Stimulated activated CD4-positive, alpha-beta T cell treated with anti-CD3 and anti-CD28 coated beads, TNF-alpha, amount 100 ng/mL, for 24 hours (primary cell): Measurements from ENCODE around the gene PHEX.
"Not testable (repeated sequence)": the region's sequence is repeated elsewhere in the genome, so short reads cannot be mapped to it uniquely, and the experiment has no call there.

Experiments used
- DNase-seq, 3 experiments: peaks; one replicate each; pipeline ENCODE4 v3.0.0-alpha.2; 2020; ENCODE audit warnings: low read depth in 3 of 3

Gene PHEX

DNA sequence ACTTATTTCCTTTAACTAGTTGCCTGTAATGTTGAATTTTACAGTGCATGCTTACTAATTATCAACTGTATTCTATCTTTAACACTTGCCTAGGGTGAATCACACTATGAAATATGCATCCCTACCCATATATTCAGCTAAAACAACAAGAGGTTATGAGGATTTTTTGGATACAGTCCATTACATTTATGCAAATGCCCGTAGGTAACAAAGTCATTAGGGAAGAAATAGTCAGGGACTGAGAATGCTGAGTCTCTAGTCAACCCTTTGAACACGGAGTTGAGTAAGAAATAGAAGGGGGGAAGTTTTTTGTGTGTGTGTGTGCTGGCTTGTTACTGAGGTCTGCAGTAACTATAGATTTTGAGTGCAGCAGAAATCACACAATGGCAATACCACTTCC, 214.5 kb downstream of the PHEX start:
- no peak for DNase-seq

- DNase-seq = no peak
These were observed 215.0 kb downstream of the PHEX start for GRCh38 chrX:22247169-22247568.

DNA sequence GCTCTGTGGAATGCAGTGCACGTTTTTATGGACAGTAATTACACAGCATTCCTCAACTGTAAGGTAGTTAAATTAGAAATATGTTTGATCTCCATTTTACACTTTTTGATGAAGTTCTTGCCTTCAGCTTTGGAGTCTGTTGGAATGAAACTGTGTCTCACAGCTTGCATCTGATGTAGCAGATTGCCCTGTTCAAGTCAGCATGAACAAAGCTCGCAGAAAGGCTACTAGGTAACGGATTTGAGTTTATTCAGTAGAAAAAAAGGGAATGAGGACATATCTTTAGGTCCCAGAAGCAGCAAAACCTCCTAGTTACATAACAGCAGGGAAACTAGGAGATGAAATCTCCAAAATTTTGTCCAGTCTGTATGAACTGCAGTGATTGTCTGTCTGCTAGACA, 216.3 kb downstream of the PHEX start:
- DNase-seq = no peak

DNA sequence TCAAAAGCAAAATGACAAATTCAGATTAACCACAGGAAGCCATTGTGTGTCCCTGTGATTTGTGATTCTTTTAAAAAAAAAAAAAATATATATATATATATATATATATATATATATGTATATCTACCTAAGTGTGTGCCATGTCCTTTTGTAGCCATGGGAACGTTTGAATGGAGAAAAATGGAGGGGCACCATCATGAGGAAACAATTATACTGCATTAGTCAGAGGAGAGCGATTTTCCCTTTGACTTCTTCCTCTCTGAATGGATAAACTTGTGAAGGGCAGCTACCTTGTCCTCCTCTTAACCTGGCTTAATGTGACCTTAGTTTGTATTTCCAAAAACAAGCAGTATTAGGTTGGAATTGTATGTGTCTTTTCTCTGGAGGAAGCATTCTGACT, 217.2 kb downstream of the PHEX start:
- no peak for DNase-seq

- DNase-seq = no peak
These were observed 236.6 kb downstream of the PHEX start for GRCh38 chrX:22268706-22269105.

GRCh38 chrX:22272613-22273012, 240.5 kb downstream of the PHEX start, which contains the start of gene CBLL2:
Gene CBLL2, plus strand, starts transcription at chrX:22272913. Its CDS starts 79 bp downstream, at chrX:22272992.
- DNase-seq = no peak

DNA sequence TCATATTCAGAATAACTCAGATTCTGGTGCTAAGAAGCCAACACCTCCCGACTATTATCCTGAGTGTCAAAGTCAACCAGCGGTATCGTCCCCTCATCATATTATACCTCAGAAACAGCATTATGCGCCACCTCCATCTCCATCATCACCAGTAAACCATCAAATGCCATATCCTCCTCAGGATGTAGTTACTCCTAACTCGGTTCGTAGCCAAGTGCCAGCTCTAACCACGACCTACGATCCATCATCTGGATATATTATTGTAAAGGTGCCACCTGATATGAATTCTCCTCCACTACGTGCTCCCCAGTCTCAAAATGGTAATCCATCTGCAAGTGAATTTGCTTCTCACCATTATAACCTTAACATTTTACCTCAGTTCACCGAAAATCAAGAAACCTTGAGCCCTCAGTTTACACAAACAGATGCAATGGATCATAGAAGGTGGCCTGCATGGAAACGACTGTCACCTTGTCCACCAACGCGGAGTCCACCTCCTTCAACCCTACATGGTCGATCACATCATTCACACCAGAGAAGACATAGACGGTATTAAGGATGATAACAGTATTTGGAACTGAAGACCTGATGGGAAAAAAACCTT, 241.7 kb downstream of the PHEX start:
- DNase-seq = no peak

DNA sequence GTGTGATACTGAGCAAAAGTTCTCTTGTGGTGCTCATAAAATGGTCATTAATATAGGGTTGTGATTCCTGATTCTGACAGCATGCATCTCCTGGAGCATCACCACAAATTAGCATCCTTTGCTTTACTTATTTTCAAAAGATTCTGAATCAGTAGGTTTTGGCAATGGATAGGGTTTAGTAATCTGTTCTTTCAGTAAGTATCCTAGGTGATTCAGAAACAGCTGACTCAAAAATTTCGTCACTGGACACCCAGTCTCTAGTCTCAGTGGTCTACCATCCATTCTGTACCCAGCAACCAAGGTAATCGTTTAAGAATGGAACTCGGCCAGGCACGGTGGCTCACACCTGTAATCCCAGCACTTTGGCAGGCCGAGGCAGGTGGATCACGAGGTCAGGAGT, 244.7 kb downstream of the PHEX start:
- DNase-seq = no peak

DNA sequence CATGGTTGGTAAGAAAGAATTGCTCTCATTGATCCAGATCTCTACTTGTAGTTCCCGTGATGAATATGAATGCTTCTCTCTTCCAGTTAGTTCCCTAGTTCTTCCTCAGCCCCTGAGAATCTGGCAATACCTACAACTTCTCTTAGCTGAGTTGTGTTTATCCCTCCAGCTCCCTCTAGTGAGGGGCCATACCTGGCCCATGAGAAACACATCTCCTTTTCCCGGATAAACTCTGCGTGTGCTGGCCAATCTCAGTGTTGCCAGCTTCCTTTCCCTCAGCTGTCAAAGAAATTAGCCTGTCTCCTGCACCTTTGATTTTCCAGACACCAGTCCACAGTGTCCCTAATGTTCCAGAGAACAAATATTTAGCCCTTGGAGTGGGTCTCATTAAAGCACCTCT, 246.2 kb downstream of the PHEX start:
- DNase-seq = no peak

- not testable (repeated sequence) for DNase-seq
These were observed 257.1 kb downstream of the PHEX start for GRCh38 chrX:22289209-22289608.

GRCh38 chrX:22296871-22297270, 264.7 kb downstream of the PHEX start:
- no peak for DNase-seq

DNA sequence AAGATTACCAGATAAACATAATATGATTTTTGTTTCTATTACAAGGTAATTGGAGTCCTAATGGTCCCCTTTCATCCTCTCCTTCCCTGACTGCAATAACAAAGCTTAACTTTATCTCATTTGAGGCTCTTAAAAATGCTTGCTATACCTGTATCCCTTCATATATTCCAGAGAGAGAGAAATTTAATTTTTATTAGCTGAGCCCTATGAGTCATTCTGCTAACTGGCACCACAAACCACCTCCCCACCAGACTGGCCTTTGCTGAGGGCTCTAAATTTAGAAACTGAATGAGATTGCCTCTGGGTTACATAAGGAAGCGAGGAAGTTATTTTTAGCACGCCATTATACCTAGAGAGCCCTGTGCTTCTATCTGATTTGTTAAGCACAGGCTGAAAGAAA, 268.0 kb downstream of the PHEX start:
- no peak for DNase-seq
